Mononuclear cell (primary cell): ENCODE results near the gene LRRC3B. TPM values are rescaled to one million over a fixed set of nuclear protein-coding genes. Genes with fewer than 3 reads are reported as not detected.
"Not testable (repeated sequence)": the region's sequence is repeated elsewhere in the genome, so short reads cannot be mapped to it uniquely, and the experiment has no call there.

Experiments used
- H3K27me3 ChIP-seq: 2 replicates; pipeline ENCODE4 v1.6.0; 2011; ENCODE audit warnings: low read length, control low read depth; ENCODE audit not compliant: insufficient read depth
- H3K4me1 ChIP-seq: 2 replicates; pipeline ENCODE4 v1.5.1; 2011; ENCODE audit warnings: mild to moderate bottlenecking, low read length, control low read depth; ENCODE audit not compliant: insufficient read depth
- H3K4me3 ChIP-seq: 2 replicates; pipeline ENCODE4 v1.5.1; 2011; ENCODE audit warnings: mild to moderate bottlenecking, low read length, moderate library complexity
- H3K9me3 ChIP-seq: 2 replicates; pipeline ENCODE4 v1.5.1; 2011; ENCODE audit warnings: low read depth, mild to moderate bottlenecking, control low read depth, low read length
- total RNA-seq: library from RNA; depleted of rRNA; stranded (reverse); fragments of >200 nt; gene quantifications from one replicate; pipeline ENCODE4 v1.2.3, GENCODE V29; 2012

LRRC3B gene
- total RNA-seq: 0.10 TPM

- H3K4me3 ChIP-seq: no peak within 1 kb of the TSS
- H3K27me3 ChIP-seq: peaks cover 32% of the 10 kb centered on the region
Observed at GRCh38 chr3:26622621-26623418, at the start of gene LRRC3B. Gene LRRC3B, plus strand, starts transcription at chr3:26622772. Its CDS starts 86,901 bp downstream, at chr3:26709673.

GRCh38 chr3:26574766-26575165 lies 47.8 kb upstream of the LRRC3B start:
- no peaks in the 10 kb centered on the region for H3K27me3 ChIP-seq
- H3K4me3 ChIP-seq: no peak overlapping the region
- H3K4me1 ChIP-seq: no peaks in the 10 kb centered on the region
- peaks cover 7% of the 10 kb centered on the region for H3K9me3 ChIP-seq

More at GRCh38 chr3:26622621-26623418, at the start of gene LRRC3B:
- Histone ChIP-seq H3K9me3 (no peaks in the 10 kb centered on the region), H3K4me1 (no peaks in the 10 kb centered on the region)

- Histone ChIP-seq H3K4me3 (no peak overlapping the region), H3K4me1 (no peaks in the 10 kb centered on the region), H3K27me3 (no peaks in the 10 kb centered on the region), H3K9me3 (peaks cover 7% of the 10 kb centered on the region)
Observed at GRCh38 chr3:26579116-26579515, 43.5 kb upstream of the LRRC3B start.

- no peaks in the 10 kb centered on the region for H3K9me3 ChIP-seq
- H3K4me3 ChIP-seq: no peak overlapping the region
- no peaks in the 10 kb centered on the region for H3K4me1 ChIP-seq
- H3K27me3 ChIP-seq: no peaks in the 10 kb centered on the region
Observed at GRCh38 chr3:26587571-26587970, 35.0 kb upstream of the LRRC3B start.

- H3K4me3 ChIP-seq: no peak overlapping the region
- H3K27me3 ChIP-seq: no peaks in the 10 kb centered on the region
- H3K4me1 ChIP-seq: no peaks in the 10 kb centered on the region
- no peaks in the 10 kb centered on the region for H3K9me3 ChIP-seq
Observed at GRCh38 chr3:26588931-26589330, 33.6 kb upstream of the LRRC3B start.

GRCh38 chr3:26589678-26590077 lies 32.9 kb upstream of the LRRC3B start:
- no peak overlapping the region for H3K4me3 ChIP-seq
- H3K27me3 ChIP-seq: no peaks in the 10 kb centered on the region
- H3K4me1 ChIP-seq: no peaks in the 10 kb centered on the region
- no peaks in the 10 kb centered on the region for H3K9me3 ChIP-seq

- H3K4me1 ChIP-seq: no peaks in the 10 kb centered on the region
- no peak overlapping the region for H3K4me3 ChIP-seq
- no peaks in the 10 kb centered on the region for H3K27me3 ChIP-seq
- no peaks in the 10 kb centered on the region for H3K9me3 ChIP-seq
Observed at GRCh38 chr3:26590919-26591484, 31.6 kb upstream of the LRRC3B start.

- no peaks in the 10 kb centered on the region for H3K4me1 ChIP-seq
- H3K9me3 ChIP-seq: no peaks in the 10 kb centered on the region
- H3K27me3 ChIP-seq: no peaks in the 10 kb centered on the region
- H3K4me3 ChIP-seq: no peak overlapping the region
Observed at GRCh38 chr3:26591926-26592325, 30.6 kb upstream of the LRRC3B start.

- Histone ChIP-seq H3K4me3 (no peak overlapping the region), H3K27me3 (no peaks in the 10 kb centered on the region), H3K9me3 (no peaks in the 10 kb centered on the region), H3K4me1 (no peaks in the 10 kb centered on the region)
Observed at GRCh38 chr3:26592451-26592850, 30.1 kb upstream of the LRRC3B start.

GRCh38 chr3:26596335-26596734 lies 26.2 kb upstream of the LRRC3B start:
- Histone ChIP-seq H3K9me3 (no peaks in the 10 kb centered on the region), H3K27me3 (no peaks in the 10 kb centered on the region), H3K4me3 (no peak overlapping the region), H3K4me1 (no peaks in the 10 kb centered on the region)

- H3K4me3 ChIP-seq, H3K27me3 ChIP-seq, H3K9me3 ChIP-seq, H3K4me1 ChIP-seq: not testable (repeated sequence)
Observed at GRCh38 chr3:26603311-26603710, 19.3 kb upstream of the LRRC3B start.

- H3K4me1 ChIP-seq, H3K9me3 ChIP-seq, H3K27me3 ChIP-seq, H3K4me3 ChIP-seq: not testable (repeated sequence)
Observed at GRCh38 chr3:26603771-26604170, 18.8 kb upstream of the LRRC3B start.

- no peaks in the 10 kb centered on the region for H3K27me3 ChIP-seq
- no peaks in the 10 kb centered on the region for H3K9me3 ChIP-seq
- no peak overlapping the region for H3K4me3 ChIP-seq
- no peaks in the 10 kb centered on the region for H3K4me1 ChIP-seq
Observed at GRCh38 chr3:26614006-26614685, 8.4 kb upstream of the LRRC3B start.

GRCh38 chr3:26621176-26621575 lies 1.4 kb upstream of the LRRC3B start:
- Histone ChIP-seq H3K4me1 (no peaks in the 10 kb centered on the region), H3K9me3 (no peaks in the 10 kb centered on the region), H3K27me3 (peaks cover 32% of the 10 kb centered on the region), H3K4me3 (no peak overlapping the region)

GRCh38 chr3:26621906-26622620 lies 509 bp upstream of the LRRC3B start:
- Histone ChIP-seq H3K4me3 (no peak overlapping the region), H3K27me3 (peaks cover 32% of the 10 kb centered on the region), H3K9me3 (no peaks in the 10 kb centered on the region), H3K4me1 (no peaks in the 10 kb centered on the region)
